ENCODE results near the gene SIGLECL1. TPM values are rescaled to one million over a fixed set of nuclear protein-coding genes. Genes with fewer than 3 reads are reported as not detected.

SIGLECL1 gene
- total RNA-seq, 1 experiment from 2014 or later, result not detected

DNA sequence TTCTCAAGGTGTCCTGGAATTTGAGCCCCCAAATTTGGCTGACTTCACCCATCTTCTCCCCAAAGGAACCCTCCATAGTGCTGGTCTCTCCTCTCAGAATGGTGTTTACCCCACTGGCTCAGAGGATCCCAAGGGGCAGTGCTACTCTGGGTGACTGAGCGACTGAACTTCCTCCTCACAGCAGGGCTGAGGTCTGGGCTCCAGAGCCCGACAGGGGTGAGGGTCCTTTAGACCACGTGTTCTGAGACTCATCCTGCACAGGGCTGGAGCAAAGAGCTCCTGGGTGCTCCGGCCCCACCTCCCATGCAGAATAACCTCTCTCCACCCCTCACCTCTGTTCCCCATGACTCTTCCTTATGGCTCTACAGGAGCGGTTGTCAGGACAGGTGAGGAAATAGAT lies 49.2 kb upstream of the SIGLECL1 start:
- Mint-ChIP-seq H3K4me1 (no peaks in the 10 kb centered on the region), H3K9me3 (peaks cover 0 to 82% of the 10 kb centered on the region in 2 experiments; a peak in 4 of 5 replicates), H3K27ac (no peak overlapping the region), H3K4me3 (no peak overlapping the region; a peak in 1 of 5 replicates), H3K27me3 (ENCODE audit: low read depth) (peaks cover 16% of the 10 kb centered on the region), H3K36me3 (ENCODE audit: insufficient read depth in 1 of 3, low read depth in 3 of 3) (no peaks in the 10 kb centered on the region; a peak in 1 of 7 replicates)
- Histone ChIP-seq H3K27me3 (ENCODE audit: insufficient read depth, low read length) (no peaks in the 10 kb centered on the region), H3K18ac (ENCODE audit: insufficient read length, low read depth, low read length) (no peak overlapping the region), H3K4me2 (ENCODE audit: insufficient read depth, insufficient read length, low read length) (no peak overlapping the region), H3K79me2 (ENCODE audit: insufficient read depth, low read length) (no peaks in the 10 kb centered on the region), H3K9ac (ENCODE audit: extremely low read depth, insufficient read length, low read length) (no peak overlapping the region), H3K23ac (ENCODE audit: insufficient read length, low read depth, low read length) (no peak overlapping the region), H3K56ac (ENCODE audit: insufficient read length, low read depth, low read length) (no peak overlapping the region), H2BK15ac (ENCODE audit: low read depth, low read length) (no peak overlapping the region), H2BK20ac (ENCODE audit: low read depth, low read length, poor library complexity, severe bottlenecking) (no peak overlapping the region), H3T11ph (ENCODE audit: low read length) (no peak overlapping the region), H4K20me1 (ENCODE audit: control insufficient read depth, insufficient read depth, insufficient read length) (no peaks in the 10 kb centered on the region), H4K91ac (ENCODE audit: insufficient read length, low read depth, low read length) (no peak overlapping the region), H3K4ac (ENCODE audit: low read depth, low read length) (no peak overlapping the region), H2BK120ac (ENCODE audit: low read depth, low read length, poor library complexity, severe bottlenecking) (no peak overlapping the region), H3K79me1 (ENCODE audit: insufficient read depth, low read depth, low read length, poor library complexity, severe bottlenecking) (no peaks in the 10 kb centered on the region), H3K9me3 (ENCODE audit: control insufficient read depth, low read depth, low read length) (no peaks in the 10 kb centered on the region), H3K4me1 (ENCODE audit: insufficient read depth, low read length) (no peaks in the 10 kb centered on the region), H3K27ac (ENCODE audit: insufficient read length, low read depth, low read length) (no peak overlapping the region), H3K14ac (ENCODE audit: insufficient read depth, low read length) (no peak overlapping the region), H2BK5ac (ENCODE audit: insufficient read length, low read length) (no peak overlapping the region), H2AK5ac (ENCODE audit: insufficient read length, low read length) (no peak overlapping the region), H2AFZ (ENCODE audit: low read length) (no peak overlapping the region), H4K5ac (ENCODE audit: insufficient read length, low read depth, low read length) (no peak overlapping the region), H3K23me2 (ENCODE audit: insufficient read length, low read depth, low read length, poor library complexity, severe bottlenecking) (peaks cover 3% of the 10 kb centered on the region), H4K8ac (replicated peaks; ENCODE audit: insufficient read length, low read depth, low read length) (no peak overlapping the region), H2BK12ac (ENCODE audit: insufficient read length, low read depth, low read length) (no peak overlapping the region)
- WGBS (ENCODE audit: extremely low coverage, insufficient read length, low lambda C conversion rate), result no CpG with 5 or more reads among the region's 5 CpGs
- TF ChIP-seq CTCF (conservative IDR thresholded peaks at IDR 0.05), result no peak
- no peak for DNase-seq

Measured in H9 (cell line).